Brain microvascular endothelial cell (primary cell): ENCODE data around the gene MAPK1.
"Not testable (repeated sequence)": the region's sequence is repeated elsewhere in the genome, so short reads cannot be mapped to it uniquely, and the experiment has no call there.

ENCODE experiments used
- DNase-seq: peaks from one replicate; pipeline ENCODE4 v3.0.0-alpha.2; 2020
- H3K27ac ChIP-seq: fragments of 250-450 bp; sonication (Bioruptor Pico); 2 replicates; pipeline ENCODE4 v1.5.1; 2020; ENCODE audit warnings: mild to moderate bottlenecking, moderate library complexity
- H3K27me3 ChIP-seq: fragments of 250-450 bp; sonication (Bioruptor Pico); replicated peaks from 2 replicates; pipeline ENCODE4 v1.5.1; 2020; ENCODE audit warnings: mild to moderate bottlenecking
- H3K36me3 ChIP-seq: fragments of 250-450 bp; sonication (Bioruptor Pico); replicated peaks from 2 replicates; pipeline ENCODE4 v1.5.1; 2020; ENCODE audit warnings: mild to moderate bottlenecking
- H3K4me3 ChIP-seq: 2 replicates; pipeline ENCODE4 v1.5.1; 2011; ENCODE audit warnings: low read depth, mild to moderate bottlenecking, control low read depth, low read length, moderate library complexity
- CTCF ChIP-seq: IDR thresholded peaks from 2 replicates; pipeline ENCODE4 v1.5.1; 2011; ENCODE audit warnings: low read depth, mild to moderate bottlenecking, moderate library complexity, low read length, control low read depth, inconsistent platforms; ENCODE audit errors: missing control alignments
- in situ Hi-C: cut with HindIII; loops from 2 replicates; pipeline ENCODE4 v1.10.0; 2017; ENCODE audit warnings: low sequenced_read_pairs, low pct_ligation_motif_present

The MAPK1 gene

GRCh38 chr22:21896951-21897513, 29.6 kb upstream of the MAPK1 start:
- no peak overlapping the region for H3K27ac ChIP-seq
- TF ChIP-seq CTCF = no peak
- no peak for DNase-seq
- no peaks in the 10 kb centered on the region for H3K27me3 ChIP-seq
- H3K36me3 ChIP-seq = no peaks in the 10 kb centered on the region
- H3K4me3 ChIP-seq = no peak overlapping the region
- in situ Hi-C loops = no loop called here

GRCh38 chr22:21896275-21896674, 28.8 kb upstream of the MAPK1 start:
- H3K4me3 ChIP-seq, H3K27ac ChIP-seq, H3K27me3 ChIP-seq, DNase-seq, H3K36me3 ChIP-seq, in situ Hi-C loops: not testable (repeated sequence)

GRCh38 chr22:21894799-21895198, 27.4 kb upstream of the MAPK1 start:
- TF ChIP-seq CTCF = no peak
- Histone ChIP-seq H3K27ac (no peak overlapping the region), H3K36me3 (no peaks in the 10 kb centered on the region), H3K4me3 (no peak overlapping the region), H3K27me3 (no peaks in the 10 kb centered on the region)
- in situ Hi-C loops = no loop called here
- DNase-seq = no peak

- Histone ChIP-seq H3K27ac (no peak overlapping the region), H3K4me3 (no peak overlapping the region), H3K36me3 (no peaks in the 10 kb centered on the region), H3K27me3 (no peaks in the 10 kb centered on the region)
- DNase-seq = no peak
- in situ Hi-C loops = no loop called here
- TF ChIP-seq CTCF = no peak
Measured at GRCh38 chr22:21889251-21889990, 22.0 kb upstream of the MAPK1 start.

- in situ Hi-C loops = no loop called here
- Histone ChIP-seq H3K4me3 (no peak overlapping the region), H3K36me3 (no peaks in the 10 kb centered on the region), H3K27ac (no peak overlapping the region), H3K27me3 (no peaks in the 10 kb centered on the region)
- no peak for DNase-seq
- no peak for TF ChIP-seq CTCF
Measured at GRCh38 chr22:21887841-21888240, 20.4 kb upstream of the MAPK1 start.

- H3K36me3 ChIP-seq, H3K4me3 ChIP-seq, H3K27me3 ChIP-seq, in situ Hi-C loops, DNase-seq, H3K27ac ChIP-seq: not testable (repeated sequence)
Measured at GRCh38 chr22:21883930-21884329, 16.5 kb upstream of the MAPK1 start.

GRCh38 chr22:21882754-21883333, 15.4 kb upstream of the MAPK1 start:
- in situ Hi-C loops, DNase-seq, H3K4me3 ChIP-seq, H3K36me3 ChIP-seq, H3K27ac ChIP-seq, H3K27me3 ChIP-seq: not testable (repeated sequence)
